ENCODE measurements around the gene TPGS2.

DNA sequence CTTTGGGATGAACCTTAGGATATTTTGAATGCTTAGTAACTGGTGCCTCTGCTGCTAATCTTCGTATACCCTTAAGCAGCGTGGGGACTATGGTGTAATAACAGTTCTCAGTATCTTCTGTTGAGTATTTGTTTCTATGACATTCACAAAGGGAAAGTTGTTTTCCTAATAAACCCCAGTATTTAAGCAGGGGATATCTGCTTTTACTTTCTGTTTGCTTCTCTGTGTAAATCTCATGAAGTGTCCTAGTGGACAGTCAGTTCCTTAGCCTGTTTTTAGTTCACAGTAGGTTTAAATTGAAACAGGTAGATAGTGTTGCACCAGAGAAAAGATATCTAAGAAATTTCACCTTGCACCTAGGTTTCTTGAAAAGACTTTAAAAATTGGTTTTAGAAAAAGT, 15.0 kb upstream of the TPGS2 start:
- TF ChIP-seq ZBTB21 (CRISPR knock-in tag; IDR thresholded peaks at IDR 0.05), result no peak
- TF ChIP-seq TAF1 (CRISPR knock-in tag; IDR thresholded peaks at IDR 0.05), result no peak
- TF ChIP-seq, protein P1, sequence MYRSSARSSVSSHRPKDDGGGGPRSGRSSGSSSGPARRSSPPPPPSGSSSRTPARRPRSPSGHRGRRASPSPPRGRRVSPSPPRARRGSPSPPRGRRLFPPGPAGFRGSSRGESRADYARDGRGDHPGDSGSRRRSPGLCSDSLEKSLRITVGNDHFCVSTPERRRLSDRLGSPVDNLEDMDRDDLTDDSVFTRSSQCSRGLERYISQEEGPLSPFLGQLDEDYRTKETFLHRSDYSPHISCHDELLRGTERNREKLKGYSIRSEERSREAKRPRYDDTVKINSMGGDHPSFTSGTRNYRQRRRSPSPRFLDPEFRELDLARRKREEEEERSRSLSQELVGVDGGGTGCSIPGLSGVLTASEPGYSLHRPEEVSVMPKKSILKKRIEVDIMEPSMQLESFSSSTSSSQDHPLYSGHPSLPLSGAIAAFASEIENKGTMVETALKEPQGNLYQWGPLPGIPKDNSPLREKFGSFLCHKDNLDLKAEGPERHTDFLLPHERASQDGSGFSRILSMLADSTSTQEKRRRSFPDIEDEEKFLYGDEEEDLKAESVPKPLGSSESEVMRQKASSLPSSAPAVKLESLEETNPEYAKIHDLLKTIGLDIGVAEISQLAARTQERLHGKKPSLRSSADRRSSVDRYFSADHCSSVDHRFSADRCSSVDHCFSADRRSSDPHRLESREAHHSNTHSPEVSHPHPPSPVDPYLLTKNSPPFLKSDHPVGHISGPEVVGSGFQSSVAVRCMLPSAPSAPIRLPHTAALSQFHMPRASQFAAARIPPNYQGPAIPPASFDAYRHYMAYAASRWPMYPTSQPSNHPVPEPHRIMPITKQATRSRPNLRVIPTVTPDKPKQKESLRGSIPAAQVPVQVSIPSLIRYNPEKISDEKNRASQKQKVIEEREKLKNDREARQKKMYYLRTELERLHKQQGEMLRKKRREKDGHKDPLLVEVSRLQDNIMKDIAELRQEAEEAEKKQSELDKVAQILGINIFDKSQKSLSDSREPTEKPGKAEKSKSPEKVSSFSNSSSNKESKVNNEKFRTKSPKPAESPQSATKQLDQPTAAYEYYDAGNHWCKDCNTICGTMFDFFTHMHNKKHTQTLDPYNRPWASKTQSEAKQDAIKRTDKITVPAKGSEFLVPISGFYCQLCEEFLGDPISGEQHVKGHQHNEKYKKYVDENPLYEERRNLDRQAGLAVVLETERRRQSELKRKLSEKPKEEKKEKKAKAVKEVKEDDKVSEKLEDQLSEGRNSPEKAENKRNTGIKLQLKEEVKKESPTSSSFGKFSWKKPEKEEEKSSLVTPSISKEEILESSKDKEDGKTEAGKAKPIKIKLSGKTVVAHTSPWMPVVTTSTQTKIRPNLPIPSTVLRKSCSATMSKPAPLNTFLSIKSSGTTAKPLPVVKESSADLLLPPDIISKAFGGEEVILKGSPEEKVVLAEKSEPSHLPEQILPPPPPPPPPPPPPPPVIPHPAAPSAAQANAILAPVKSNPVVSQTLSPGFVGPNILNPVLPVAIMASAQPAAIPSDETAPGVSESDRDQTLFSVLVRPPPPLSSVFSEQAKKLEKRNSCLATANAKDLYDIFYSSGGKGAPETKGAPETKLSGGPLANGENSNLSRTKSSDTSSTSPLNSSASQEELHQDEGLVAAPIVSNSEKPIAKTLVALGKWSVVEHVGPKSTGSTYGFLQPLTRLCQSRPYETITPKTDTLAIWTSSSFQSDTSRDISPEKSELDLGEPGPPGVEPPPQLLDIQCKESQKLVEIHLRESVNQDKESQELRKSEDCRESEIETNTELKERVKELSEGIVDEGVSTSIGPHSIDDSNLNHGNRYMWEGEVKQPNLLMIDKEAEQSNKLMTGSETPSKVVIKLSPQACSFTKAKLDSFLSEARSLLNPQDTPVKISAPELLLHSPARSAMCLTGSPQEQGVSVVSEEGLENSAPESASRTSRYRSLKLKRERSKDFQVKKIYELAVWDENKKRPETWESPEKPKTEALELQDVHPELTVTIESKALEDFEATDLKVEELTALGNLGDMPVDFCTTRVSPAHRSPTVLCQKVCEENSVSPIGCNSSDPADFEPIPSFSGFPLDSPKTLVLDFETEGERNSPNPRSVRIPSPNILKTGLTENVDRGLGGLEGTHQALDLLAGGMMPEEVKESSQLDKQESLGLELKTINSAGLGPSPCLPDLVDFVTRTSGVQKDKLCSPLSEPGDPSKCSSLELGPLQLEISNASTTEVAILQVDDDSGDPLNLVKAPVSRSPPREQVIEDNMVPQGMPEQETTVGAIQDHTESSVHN (CRISPR knock-in tag; IDR thresholded peaks at IDR 0.05), result no peak
- TF ChIP-seq MYC (CRISPR knock-in tag; IDR thresholded peaks at IDR 0.05; ENCODE audit: borderline replicate concordance), result no peak
- no peak for TF ChIP-seq MLLT10 (CRISPR knock-in tag; IDR thresholded peaks at IDR 0.05)
